WTC11 (cell line): ENCODE measurements around the gene SPATA2L. TPM values are rescaled to one million over a fixed set of nuclear protein-coding genes. Genes with fewer than 3 reads are reported as not detected.

ENCODE experiments used
- ATAC-seq: fragments of 200-7000 bp; cut with Tn5 transposase; 2 replicates; pipeline ENCODE4 v1.10.0; 2021; ENCODE audit warnings: mild to moderate bottlenecking, moderate library complexity
- CTCF ChIA-PET: fragments of 300-600 bp; sonication (Branson Sonifier 250); formaldehyde crosslinking; loops from one replicate; lab custom pipeline; 2021; ENCODE audit warnings: antibody characterized with exemption; lab: Charles Lee
- POLR2A ChIA-PET: fragments of 350-600 bp; sonication (Branson Sonifier 250); formaldehyde crosslinking; loops from one replicate; lab custom pipeline; 2021; ENCODE audit warnings: antibody characterized with exemption; lab: Charles Lee
- DNase-seq: peaks from one replicate; pipeline ENCODE4 v3.0.0; 2021; ENCODE audit warnings: low spot score
- H3K27ac Mint-ChIP-seq: 2 replicates; pipeline ENCODE4 v1.8.0; 2021; ENCODE audit warnings: mixed read lengths
- H3K27me3 Mint-ChIP-seq: 2 replicates; pipeline ENCODE4 v1.8.0; 2021; ENCODE audit warnings: low read depth, mild to moderate bottlenecking, moderate library complexity, mixed read lengths
- H3K36me3 Mint-ChIP-seq: 2 replicates; pipeline ENCODE4 v1.8.0; 2021; ENCODE audit warnings: mixed read lengths
- H3K4me1 Mint-ChIP-seq: 2 replicates; pipeline ENCODE4 v1.8.0; 2022; ENCODE audit warnings: mixed read lengths
- H3K4me3 Mint-ChIP-seq: 2 replicates; pipeline ENCODE4 v1.8.0; 2021; ENCODE audit warnings: mild to moderate bottlenecking, moderate library complexity, mixed read lengths
- H3K9me3 Mint-ChIP-seq: 2 replicates; pipeline ENCODE4 v1.8.0; 2021; ENCODE audit warnings: mixed read lengths
- CREB1 ChIP-seq: sonication (generic); formaldehyde crosslinking; IDR thresholded peaks from 2 replicates; pipeline ENCODE4 v1.8.0; 2023; ENCODE audit warnings: mild to moderate bottlenecking, missing genetic modification reagents
- ELF4 ChIP-seq: sonication (generic); formaldehyde crosslinking; IDR thresholded peaks from 2 replicates; pipeline ENCODE4 v1.8.1; 2022; ENCODE audit warnings: low read depth, mild to moderate bottlenecking, moderate library complexity, missing genetic modification reagents
- FOXK1 ChIP-seq: sonication (generic); formaldehyde crosslinking; IDR thresholded peaks from 2 replicates; pipeline ENCODE4 v1.8.0; 2022; ENCODE audit warnings: mild to moderate bottlenecking, moderate library complexity, missing genetic modification reagents
- GABPB1 ChIP-seq: sonication (generic); formaldehyde crosslinking; IDR thresholded peaks from 2 replicates; pipeline ENCODE4 v1.8.1; 2023; ENCODE audit warnings: mild to moderate bottlenecking, missing genetic modification reagents
- HMGA2 ChIP-seq: fragments of 250-450 bp; sonication (Bioruptor Pico); IDR thresholded peaks from 2 replicates; pipeline ENCODE4 v1.4.0; 2021; ENCODE audit warnings: mild to moderate bottlenecking, moderate library complexity
- NFATC4 ChIP-seq: fragments of 250-450 bp; sonication (Bioruptor Pico); IDR thresholded peaks from 2 replicates; pipeline ENCODE4 v1.9.0; 2021; ENCODE audit warnings: mild to moderate bottlenecking
- NFE2L1 ChIP-seq: sonication (generic); formaldehyde crosslinking; IDR thresholded peaks from 2 replicates; pipeline ENCODE4 v1.8.1; 2023; ENCODE audit warnings: missing genetic modification reagents
- PRRX2 ChIP-seq: fragments of 250-450 bp; sonication (Bioruptor Pico); IDR thresholded peaks from 2 replicates; pipeline ENCODE4 v1.8.0; 2021; ENCODE audit warnings: mild to moderate bottlenecking
- RELA ChIP-seq: sonication (generic); formaldehyde crosslinking; IDR thresholded peaks from 2 replicates; pipeline ENCODE4 v1.8.1; 2022; ENCODE audit warnings: missing genetic modification reagents, mild to moderate bottlenecking, borderline replicate concordance
- TEAD4 ChIP-seq: sonication (generic); formaldehyde crosslinking; IDR thresholded peaks from 2 replicates; pipeline ENCODE4 v1.8.0; 2022; ENCODE audit warnings: mild to moderate bottlenecking, missing genetic modification reagents
- ZNF138 ChIP-seq: sonication (generic); formaldehyde crosslinking; conservative IDR thresholded peaks from 2 replicates; pipeline ENCODE4 v1.8.1; 2022; ENCODE audit warnings: mild to moderate bottlenecking, moderate library complexity, missing genetic modification reagents
- ZNF423 ChIP-seq: fragments of 250-450 bp; sonication (Bioruptor Pico); IDR thresholded peaks from 2 replicates; pipeline ENCODE4 v2.1.2; 2022; ENCODE audit warnings: mild to moderate bottlenecking, moderate library complexity
- ZNF671 ChIP-seq: fragments of 250-450 bp; sonication (Bioruptor Pico); IDR thresholded peaks from 2 replicates; pipeline ENCODE4 v1.8.0; 2021; ENCODE audit warnings: mild to moderate bottlenecking
- total RNA-seq: library from RNA; stranded (reverse); gene quantifications from 3 replicates; pipeline ENCODE4 v1.2.3, GENCODE V29; 2021
- TF ChIP-seq, protein P1 (sequence below): sonication (generic); formaldehyde crosslinking; IDR thresholded peaks from 2 replicates; pipeline ENCODE4 v1.8.1; 2022; ENCODE audit warnings: low read depth, missing genetic modification reagents, borderline replicate concordance
- TF ChIP-seq, protein P2 (sequence below): sonication (generic); formaldehyde crosslinking; IDR thresholded peaks from 2 replicates; pipeline ENCODE4 v1.8.0; 2022; ENCODE audit warnings: missing genetic modification reagents
- TF ChIP-seq, protein P3 (sequence below): fragments of 250-450 bp; sonication (Bioruptor Pico); conservative IDR thresholded peaks from 2 replicates; pipeline ENCODE4 v1.9.0; 2021; ENCODE audit warnings: mild to moderate bottlenecking
- TF ChIP-seq, protein P4 (sequence below): sonication (generic); formaldehyde crosslinking; IDR thresholded peaks from 2 replicates; pipeline ENCODE4 v1.8.0; 2023; ENCODE audit warnings: missing genetic modification reagents
- TF ChIP-seq, protein P5 (sequence below): sonication (generic); formaldehyde crosslinking; IDR thresholded peaks from 2 replicates; pipeline ENCODE4 v1.8.1; 2022; ENCODE audit warnings: low read depth, mild to moderate bottlenecking, moderate library complexity, missing genetic modification reagents, borderline replicate concordance
- TF ChIP-seq, protein P6 (sequence below): sonication (generic); formaldehyde crosslinking; IDR thresholded peaks from 2 replicates; pipeline ENCODE4 v1.8.0; 2022; ENCODE audit warnings: mild to moderate bottlenecking, missing genetic modification reagents
- TF ChIP-seq, protein P7 (sequence below): sonication (generic); formaldehyde crosslinking; IDR thresholded peaks from 2 replicates; pipeline ENCODE4 v1.8.0; 2022; ENCODE audit warnings: mild to moderate bottlenecking, missing genetic modification reagents
- TF ChIP-seq, protein P8 (sequence below): sonication (generic); formaldehyde crosslinking; IDR thresholded peaks from 2 replicates; pipeline ENCODE4 v1.8.1; 2023; ENCODE audit warnings: mild to moderate bottlenecking, missing genetic modification reagents

The SPATA2L gene
- total RNA-seq, 1 experiment from 2014 or later: 15.7 TPM

DNA sequence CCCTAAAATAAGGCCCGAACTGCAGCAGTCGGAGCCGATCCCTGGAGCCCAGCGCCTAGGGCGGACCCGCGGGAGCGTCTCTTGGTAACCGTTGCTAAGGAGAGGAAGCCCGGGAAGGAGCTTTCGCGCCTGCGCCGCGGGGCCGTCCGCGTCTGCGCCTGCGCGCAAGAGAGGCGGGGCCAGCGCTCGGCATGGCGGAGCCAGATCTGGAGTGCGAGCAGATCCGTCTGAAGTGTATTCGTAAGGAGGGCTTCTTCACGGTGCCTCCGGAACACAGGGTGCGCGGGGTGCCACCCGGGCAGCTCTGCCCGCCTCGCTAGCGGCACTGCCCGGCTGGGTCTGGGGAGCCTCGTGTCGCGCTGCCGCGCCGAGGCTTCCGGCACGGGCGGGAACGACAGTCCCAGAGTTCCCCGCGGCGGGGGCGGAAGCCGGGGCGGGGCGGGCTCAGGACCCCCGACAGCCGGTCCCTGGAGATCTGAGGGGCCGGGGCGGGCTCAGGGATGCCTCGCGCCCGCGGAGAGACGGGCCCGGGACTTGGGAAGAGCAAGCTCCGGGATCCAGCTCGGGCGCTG is 14.9 kb downstream of the SPATA2L start, which contains the start of gene CDK10 (continued):
- TF ChIP-seq FOXK1 (CRISPR knock-in tag) (peak; percentile 64), GABPB1 (CRISPR knock-in tag) (no peak; the same call in 1 of the 2 replicates), ELF4 (CRISPR knock-in tag) (peak; percentile 24; the same call in 1 of the 2 replicates), CREB1 (no peak), ZNF138 (CRISPR knock-in tag) (0 out of 2 replicates have a peak, but pooled peaks have one; percentile 52)

DNA sequence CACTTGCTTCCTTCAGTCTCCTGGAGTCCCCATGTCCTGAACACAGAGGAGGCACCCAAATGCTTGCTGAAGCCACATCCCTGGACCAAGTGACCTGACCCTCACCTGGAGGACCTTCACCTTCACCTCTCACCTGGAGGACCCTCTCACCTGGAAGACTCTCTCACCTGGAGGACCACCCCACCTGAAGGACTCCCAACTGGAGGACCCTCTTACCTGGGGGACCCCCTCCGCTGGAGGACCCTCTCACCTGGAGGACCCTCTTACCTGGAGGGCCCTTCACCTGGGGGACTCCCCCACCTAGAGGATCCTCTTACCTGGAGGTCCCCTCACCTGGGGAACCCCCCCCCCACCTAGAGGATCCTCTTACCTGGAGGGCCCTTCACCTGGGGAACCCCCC is 15.6 kb downstream of the SPATA2L start:
- no peak overlapping the region for H3K4me3 Mint-ChIP-seq
- H3K36me3 Mint-ChIP-seq: peaks cover 58% of the 10 kb centered on the region
- peaks cover 5% of the 10 kb centered on the region for H3K27me3 Mint-ChIP-seq
- POLR2A ChIA-PET: interaction anchor here (0.7 to 1.5 kb wide), 4 partner anchors 9 to 187 kb away, joined by 3 to 11 read pairs (median 3); no protein-coding TSS in a partner anchor
- ATAC-seq (no peak), DNase-seq (no peak)
- no peak overlapping the region for H3K27ac Mint-ChIP-seq
- CTCF ChIA-PET: interaction anchor here (1.0 to 1.3 kb wide), 4 partner anchors 14 to 87 kb away, joined by 3 to 19 read pairs (median 3); partner anchors contain the start of gene SPATA2L
- H3K4me1 Mint-ChIP-seq: peaks cover 7% of the 10 kb centered on the region
- peaks cover 44% of the 10 kb centered on the region for H3K9me3 Mint-ChIP-seq
- TF ChIP-seq, protein P1, sequence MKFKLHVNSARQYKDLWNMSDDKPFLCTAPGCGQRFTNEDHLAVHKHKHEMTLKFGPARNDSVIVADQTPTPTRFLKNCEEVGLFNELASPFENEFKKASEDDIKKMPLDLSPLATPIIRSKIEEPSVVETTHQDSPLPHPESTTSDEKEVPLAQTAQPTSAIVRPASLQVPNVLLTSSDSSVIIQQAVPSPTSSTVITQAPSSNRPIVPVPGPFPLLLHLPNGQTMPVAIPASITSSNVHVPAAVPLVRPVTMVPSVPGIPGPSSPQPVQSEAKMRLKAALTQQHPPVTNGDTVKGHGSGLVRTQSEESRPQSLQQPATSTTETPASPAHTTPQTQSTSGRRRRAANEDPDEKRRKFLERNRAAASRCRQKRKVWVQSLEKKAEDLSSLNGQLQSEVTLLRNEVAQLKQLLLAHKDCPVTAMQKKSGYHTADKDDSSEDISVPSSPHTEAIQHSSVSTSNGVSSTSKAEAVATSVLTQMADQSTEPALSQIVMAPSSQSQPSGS (CRISPR knock-in tag): no peak
- TF ChIP-seq, protein P2, sequence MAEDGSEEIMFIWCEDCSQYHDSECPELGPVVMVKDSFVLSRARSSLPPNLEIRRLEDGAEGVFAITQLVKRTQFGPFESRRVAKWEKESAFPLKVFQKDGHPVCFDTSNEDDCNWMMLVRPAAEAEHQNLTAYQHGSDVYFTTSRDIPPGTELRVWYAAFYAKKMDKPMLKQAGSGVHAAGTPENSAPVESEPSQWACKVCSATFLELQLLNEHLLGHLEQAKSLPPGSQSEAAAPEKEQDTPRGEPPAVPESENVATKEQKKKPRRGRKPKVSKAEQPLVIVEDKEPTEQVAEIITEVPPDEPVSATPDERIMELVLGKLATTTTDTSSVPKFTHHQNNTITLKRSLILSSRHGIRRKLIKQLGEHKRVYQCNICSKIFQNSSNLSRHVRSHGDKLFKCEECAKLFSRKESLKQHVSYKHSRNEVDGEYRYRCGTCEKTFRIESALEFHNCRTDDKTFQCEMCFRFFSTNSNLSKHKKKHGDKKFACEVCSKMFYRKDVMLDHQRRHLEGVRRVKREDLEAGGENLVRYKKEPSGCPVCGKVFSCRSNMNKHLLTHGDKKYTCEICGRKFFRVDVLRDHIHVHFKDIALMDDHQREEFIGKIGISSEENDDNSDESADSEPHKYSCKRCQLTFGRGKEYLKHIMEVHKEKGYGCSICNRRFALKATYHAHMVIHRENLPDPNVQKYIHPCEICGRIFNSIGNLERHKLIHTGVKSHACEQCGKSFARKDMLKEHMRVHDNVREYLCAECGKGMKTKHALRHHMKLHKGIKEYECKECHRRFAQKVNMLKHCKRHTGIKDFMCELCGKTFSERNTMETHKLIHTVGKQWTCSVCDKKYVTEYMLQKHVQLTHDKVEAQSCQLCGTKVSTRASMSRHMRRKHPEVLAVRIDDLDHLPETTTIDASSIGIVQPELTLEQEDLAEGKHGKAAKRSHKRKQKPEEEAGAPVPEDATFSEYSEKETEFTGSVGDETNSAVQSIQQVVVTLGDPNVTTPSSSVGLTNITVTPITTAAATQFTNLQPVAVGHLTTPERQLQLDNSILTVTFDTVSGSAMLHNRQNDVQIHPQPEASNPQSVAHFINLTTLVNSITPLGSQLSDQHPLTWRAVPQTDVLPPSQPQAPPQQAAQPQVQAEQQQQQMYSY (CRISPR knock-in tag): no peak
- no peak for TF ChIP-seq ELF4 (CRISPR knock-in tag)

DNA sequence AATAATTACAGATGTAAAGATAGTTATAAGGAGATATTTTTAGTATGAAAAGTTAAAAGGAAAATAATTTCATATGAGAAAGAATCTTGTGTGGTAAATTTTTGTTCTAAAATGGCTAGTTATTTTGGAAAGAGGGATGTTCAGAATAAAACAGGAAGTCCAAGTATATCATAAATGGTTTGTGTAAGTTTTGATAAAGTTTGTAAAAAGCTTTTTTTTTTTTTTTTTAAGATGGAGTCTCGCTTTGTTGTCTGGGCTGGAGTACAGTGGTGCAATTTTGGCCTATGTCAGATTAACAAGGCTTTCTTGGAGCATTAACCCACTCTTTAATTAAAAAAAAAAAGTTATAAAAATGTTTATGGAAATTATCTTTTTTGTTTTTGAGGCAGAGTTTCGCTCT is 23.2 kb downstream of the SPATA2L start:
- ATAC-seq (no peak), DNase-seq (no peak)
- ChIA-PET CTCF (interaction anchor here (0.6 kb wide), 1 partner anchor 35 kb away, joined by 3 read pairs; no protein-coding TSS in a partner anchor), POLR2A (no interaction called here)
- Mint-ChIP-seq H3K27ac (no peak overlapping the region), H3K27me3 (peaks cover 2% of the 10 kb centered on the region), H3K36me3 (peaks cover 54% of the 10 kb centered on the region), H3K9me3 (peaks cover 32% of the 10 kb centered on the region), H3K4me3 (no peak overlapping the region), H3K4me1 (no peaks in the 10 kb centered on the region)
- TF ChIP-seq, protein P3, sequence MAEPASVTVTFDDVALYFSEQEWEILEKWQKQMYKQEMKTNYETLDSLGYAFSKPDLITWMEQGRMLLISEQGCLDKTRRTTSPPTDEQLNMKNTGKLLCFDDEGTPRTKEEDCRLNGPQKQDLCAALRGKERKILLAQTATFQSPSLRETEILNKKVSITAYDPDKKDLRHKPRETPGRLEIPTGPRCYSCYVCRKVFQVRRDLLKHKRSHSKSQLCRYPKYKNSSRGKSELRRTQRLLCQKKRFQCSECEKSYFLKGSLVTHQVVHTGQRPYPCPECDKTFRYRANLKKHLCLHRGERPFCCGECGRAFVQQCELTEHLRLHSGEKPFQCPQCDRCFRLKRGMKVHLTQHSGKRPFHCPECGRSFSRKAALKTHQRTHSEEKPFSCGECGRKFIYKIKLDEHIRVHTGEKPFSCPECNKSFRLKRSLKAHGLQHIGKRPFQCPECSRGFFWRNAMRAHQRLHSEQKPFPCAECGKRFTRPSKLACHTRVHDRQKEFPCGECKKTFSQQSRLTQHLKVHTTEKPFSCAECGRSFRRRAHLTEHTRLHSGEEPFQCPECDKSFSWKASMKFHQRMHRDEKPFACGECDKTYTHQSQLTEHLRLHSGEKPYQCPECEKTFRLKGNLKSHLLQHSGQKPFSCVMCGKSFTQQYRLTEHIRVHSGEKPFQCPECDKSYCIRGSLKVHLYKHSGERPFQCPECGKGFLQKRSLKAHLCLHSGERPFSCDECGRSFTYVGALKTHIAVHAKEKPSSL (CRISPR knock-in tag): no peak
- TF ChIP-seq PRRX2 (CRISPR knock-in tag) (no peak), TEAD4 (CRISPR knock-in tag) (no peak), ELF4 (CRISPR knock-in tag) (no peak), ZNF671 (no peak), NFE2L1 (CRISPR knock-in tag) (no peak), ZNF423 (CRISPR knock-in tag) (no peak), NFATC4 (CRISPR knock-in tag) (no peak), RELA (CRISPR knock-in tag) (no peak), HMGA2 (no peak)
- TF ChIP-seq, protein P4, sequence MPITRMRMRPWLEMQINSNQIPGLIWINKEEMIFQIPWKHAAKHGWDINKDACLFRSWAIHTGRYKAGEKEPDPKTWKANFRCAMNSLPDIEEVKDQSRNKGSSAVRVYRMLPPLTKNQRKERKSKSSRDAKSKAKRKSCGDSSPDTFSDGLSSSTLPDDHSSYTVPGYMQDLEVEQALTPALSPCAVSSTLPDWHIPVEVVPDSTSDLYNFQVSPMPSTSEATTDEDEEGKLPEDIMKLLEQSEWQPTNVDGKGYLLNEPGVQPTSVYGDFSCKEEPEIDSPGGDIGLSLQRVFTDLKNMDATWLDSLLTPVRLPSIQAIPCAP (CRISPR knock-in tag): no peak
- TF ChIP-seq, protein P5, sequence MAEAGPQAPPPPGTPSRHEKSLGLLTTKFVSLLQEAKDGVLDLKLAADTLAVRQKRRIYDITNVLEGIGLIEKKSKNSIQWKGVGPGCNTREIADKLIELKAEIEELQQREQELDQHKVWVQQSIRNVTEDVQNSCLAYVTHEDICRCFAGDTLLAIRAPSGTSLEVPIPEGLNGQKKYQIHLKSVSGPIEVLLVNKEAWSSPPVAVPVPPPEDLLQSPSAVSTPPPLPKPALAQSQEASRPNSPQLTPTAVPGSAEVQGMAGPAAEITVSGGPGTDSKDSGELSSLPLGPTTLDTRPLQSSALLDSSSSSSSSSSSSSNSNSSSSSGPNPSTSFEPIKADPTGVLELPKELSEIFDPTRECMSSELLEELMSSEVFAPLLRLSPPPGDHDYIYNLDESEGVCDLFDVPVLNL (CRISPR knock-in tag): no peak
- TF ChIP-seq, protein P6, sequence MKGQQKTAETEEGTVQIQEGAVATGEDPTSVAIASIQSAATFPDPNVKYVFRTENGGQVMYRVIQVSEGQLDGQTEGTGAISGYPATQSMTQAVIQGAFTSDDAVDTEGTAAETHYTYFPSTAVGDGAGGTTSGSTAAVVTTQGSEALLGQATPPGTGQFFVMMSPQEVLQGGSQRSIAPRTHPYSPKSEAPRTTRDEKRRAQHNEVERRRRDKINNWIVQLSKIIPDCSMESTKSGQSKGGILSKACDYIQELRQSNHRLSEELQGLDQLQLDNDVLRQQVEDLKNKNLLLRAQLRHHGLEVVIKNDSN (CRISPR knock-in tag): no peak
- TF ChIP-seq, protein P7, sequence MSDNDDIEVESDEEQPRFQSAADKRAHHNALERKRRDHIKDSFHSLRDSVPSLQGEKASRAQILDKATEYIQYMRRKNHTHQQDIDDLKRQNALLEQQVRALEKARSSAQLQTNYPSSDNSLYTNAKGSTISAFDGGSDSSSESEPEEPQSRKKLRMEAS (CRISPR knock-in tag): no peak
- TF ChIP-seq, protein P8, sequence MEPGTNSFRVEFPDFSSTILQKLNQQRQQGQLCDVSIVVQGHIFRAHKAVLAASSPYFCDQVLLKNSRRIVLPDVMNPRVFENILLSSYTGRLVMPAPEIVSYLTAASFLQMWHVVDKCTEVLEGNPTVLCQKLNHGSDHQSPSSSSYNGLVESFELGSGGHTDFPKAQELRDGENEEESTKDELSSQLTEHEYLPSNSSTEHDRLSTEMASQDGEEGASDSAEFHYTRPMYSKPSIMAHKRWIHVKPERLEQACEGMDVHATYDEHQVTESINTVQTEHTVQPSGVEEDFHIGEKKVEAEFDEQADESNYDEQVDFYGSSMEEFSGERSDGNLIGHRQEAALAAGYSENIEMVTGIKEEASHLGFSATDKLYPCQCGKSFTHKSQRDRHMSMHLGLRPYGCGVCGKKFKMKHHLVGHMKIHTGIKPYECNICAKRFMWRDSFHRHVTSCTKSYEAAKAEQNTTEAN (CRISPR knock-in tag): no peak
